ENCODE data around the gene CDCA8. TPM values are rescaled to one million over a fixed set of nuclear protein-coding genes. Genes with fewer than 3 reads are reported as not detected.

The CDCA8 gene
- total and polyA plus RNA-seq, 2 donors (not counting 3 experiments of a cell fraction or from before 2014, with no cell fraction given) = 38.5 to 45.7 TPM

- Histone ChIP-seq H3K27me3 (ENCODE audit: control insufficient read depth in 2 of 2, insufficient read depth in 2 of 2, low read length in 2 of 2) (peaks cover 0 to 2% of the 10 kb centered on the region in 2 experiments), H4K20me1 (replicated peaks; ENCODE audit: control insufficient read depth, extremely low read depth, insufficient read depth, low read length) (no peaks in the 10 kb centered on the region), H3K79me2 (ENCODE audit: control insufficient read depth, insufficient read depth, low read length) (no peaks in the 10 kb centered on the region), H3K4me1 (ENCODE audit: control insufficient read depth, extremely low read depth, insufficient read depth, low read length) (no peaks in the 10 kb centered on the region), H3K27ac (ENCODE audit: insufficient read depth, low read depth, low read length) (no peak overlapping the region), H3K4me2 (ENCODE audit: insufficient read depth, low read length) (no peak overlapping the region), H3K9me1 (replicated peaks; ENCODE audit: control insufficient read depth, extremely low read depth, insufficient read depth, low read length) (no peaks in the 10 kb centered on the region), H3K36me3 (ENCODE audit: control insufficient read depth in 2 of 2, extremely low read depth in 1 of 2, insufficient read depth in 2 of 2, low read length in 2 of 2) (no peaks in the 10 kb centered on the region), H2AFZ (ENCODE audit: low read depth, low read length) (no peak overlapping the region), H3K9ac (replicated peaks; ENCODE audit: extremely low read depth, insufficient read depth, low read length) (no peak overlapping the region), H3K9me3 (replicated peaks; ENCODE audit: control insufficient read depth, insufficient read depth, low read length) (no peaks in the 10 kb centered on the region), H3K4me3 (replicated peaks in 1 of 3; ENCODE audit: insufficient read depth in 1 of 3, low read depth in 1 of 3, low read length in 3 of 3) (no peak overlapping the region)
- TF ChIP-seq POLR2AphosphoS5 (IDR thresholded peaks at IDR 0.05; ENCODE audit: insufficient read depth, low read depth, low read length) (no peak), FOS (IDR thresholded peaks at IDR 0.05; ENCODE audit: borderline replicate concordance, insufficient read depth, low read length) (no peak), POLR2A (IDR thresholded peaks at IDR 0.05; ENCODE audit: low read depth, low read length) (no peak), GATA2 (IDR thresholded peaks at IDR 0.05; ENCODE audit: insufficient read depth, insufficient read length, low read depth, low read length) (no peak), CTCF (IDR thresholded peaks at IDR 0.05; ENCODE audit: extremely low read depth in 1 of 2, insufficient read depth in 1 of 2, low read depth in 1 of 2, low read length in 2 of 2) (no peak)
- TF ChIP-seq, protein P1, sequence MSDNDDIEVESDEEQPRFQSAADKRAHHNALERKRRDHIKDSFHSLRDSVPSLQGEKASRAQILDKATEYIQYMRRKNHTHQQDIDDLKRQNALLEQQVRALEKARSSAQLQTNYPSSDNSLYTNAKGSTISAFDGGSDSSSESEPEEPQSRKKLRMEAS (IDR thresholded peaks at IDR 0.05; ENCODE audit: insufficient read depth, insufficient read length) = no peak
- DNase-seq (ENCODE audit: low read depth, low spot score) (no peak), FAIRE-seq (no peak)
- dilution Hi-C loops (cut with MboI; ENCODE audit: extremely low pct_ligation_motif_present, low sequenced_read_pairs) (no loop called here), intact Hi-C loops (cut with micrococcal nuclease) (no loop called here)
- no TSS peak for BruUV-seq (replicated peaks)
- ChIA-PET POLR2A (no interaction called here), CTCF (interaction anchor here (1.0 kb wide), 1 partner anchor 21 kb away, joined by 3 read pairs; no protein-coding TSS in a partner anchor)
Observed at GRCh38 chr1:37741130-37741529, 48.8 kb downstream of the CDCA8 start.

All from endothelial cell of umbilical vein (primary cell).